Vagina (tissue), 2 donors: ENCODE results near the gene ZNF664.

Experiments
- POLR2A ChIP-seq, 2 donors: fragments of 450-650 bp; IDR thresholded peaks; one replicate each; pipeline ENCODE4 v1.6.1; 2017; ENCODE audit warnings: antibody characterized with exemption in 2 of 2, mild to moderate bottlenecking in 2 of 2, moderate library complexity in 2 of 2
- POLR2AphosphoS5 ChIP-seq, 2 donors: sonication (generic); formaldehyde crosslinking; IDR thresholded peaks; one replicate each; pipeline ENCODE4 v1.9.0; 2017; ENCODE audit warnings: antibody characterized with exemption in 2 of 2, mild to moderate bottlenecking in 2 of 2, low read depth in 1 of 2; ENCODE audit not compliant: insufficient read depth in 1 of 2
- TF ChIP-seq, protein P1 (sequence below), 3 experiments: fragments of 450-650 bp in 2 of 3; fragments of 200-600 bp in 1 of 3; sonication (generic) in 1 of 3; IDR thresholded peaks; one replicate each; pipeline ENCODE4 v1.5.1; 2017 to 2019; ENCODE audit warnings: antibody characterized with exemption in 3 of 3, mild to moderate bottlenecking in 2 of 3, moderate library complexity in 2 of 3

DNA sequence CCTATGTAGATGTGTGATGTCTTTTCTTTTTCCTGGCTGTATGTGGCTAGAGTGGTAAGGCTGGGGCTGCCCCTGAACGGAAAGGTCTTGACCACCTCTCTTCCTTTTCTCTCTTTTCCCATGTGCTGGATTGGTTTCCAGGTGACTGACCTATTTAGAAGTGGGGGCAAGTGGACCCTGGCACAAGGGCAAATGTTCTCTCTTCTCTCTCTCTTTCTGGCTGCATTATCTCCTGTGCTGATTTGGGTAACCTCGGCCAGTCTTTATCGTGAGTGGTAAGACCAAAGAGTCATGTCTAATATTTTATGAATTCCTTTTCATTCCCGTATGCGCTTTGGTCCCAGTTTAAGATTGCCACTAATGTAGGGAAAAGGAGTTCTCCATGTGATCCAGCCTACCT, 16.2 kb downstream of the ZNF664 start:
- TF ChIP-seq, protein P1, sequence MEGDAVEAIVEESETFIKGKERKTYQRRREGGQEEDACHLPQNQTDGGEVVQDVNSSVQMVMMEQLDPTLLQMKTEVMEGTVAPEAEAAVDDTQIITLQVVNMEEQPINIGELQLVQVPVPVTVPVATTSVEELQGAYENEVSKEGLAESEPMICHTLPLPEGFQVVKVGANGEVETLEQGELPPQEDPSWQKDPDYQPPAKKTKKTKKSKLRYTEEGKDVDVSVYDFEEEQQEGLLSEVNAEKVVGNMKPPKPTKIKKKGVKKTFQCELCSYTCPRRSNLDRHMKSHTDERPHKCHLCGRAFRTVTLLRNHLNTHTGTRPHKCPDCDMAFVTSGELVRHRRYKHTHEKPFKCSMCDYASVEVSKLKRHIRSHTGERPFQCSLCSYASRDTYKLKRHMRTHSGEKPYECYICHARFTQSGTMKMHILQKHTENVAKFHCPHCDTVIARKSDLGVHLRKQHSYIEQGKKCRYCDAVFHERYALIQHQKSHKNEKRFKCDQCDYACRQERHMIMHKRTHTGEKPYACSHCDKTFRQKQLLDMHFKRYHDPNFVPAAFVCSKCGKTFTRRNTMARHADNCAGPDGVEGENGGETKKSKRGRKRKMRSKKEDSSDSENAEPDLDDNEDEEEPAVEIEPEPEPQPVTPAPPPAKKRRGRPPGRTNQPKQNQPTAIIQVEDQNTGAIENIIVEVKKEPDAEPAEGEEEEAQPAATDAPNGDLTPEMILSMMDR (IDR thresholded peaks at IDR 0.05): no peak
- no peak for TF ChIP-seq POLR2A (IDR thresholded peaks at IDR 0.05)
- TF ChIP-seq POLR2AphosphoS5 (IDR thresholded peaks at IDR 0.05; ENCODE audit: insufficient read depth in 1 of 2, low read depth in 1 of 2): no peak
